Measurements from ENCODE around the gene SLC25A21. TPM values are rescaled to one million over a fixed set of nuclear protein-coding genes. Genes with fewer than 3 reads are reported as not detected.

Gene SLC25A21
- total and polyA plus RNA-seq, 7 donors: 0.13 to 1.5 (median 1.1) TPM; not detected in 2

GRCh38 chr14:36935976-36936678 lies 236.3 kb downstream of the SLC25A21 start:
- Histone ChIP-seq H3K27me3 (no peaks in the 10 kb centered on the region), H3K27ac (no peak overlapping the region), H3K9me3 (no peaks in the 10 kb centered on the region), H3K4me3 (no peak overlapping the region), H3K4me1 (no peaks in the 10 kb centered on the region), H3K36me3 (no peaks in the 10 kb centered on the region)
- DNase-seq: no peak
- intact Hi-C loops (cut with DNase I): no loop called here
- TF ChIP-seq POLR2A (IDR thresholded peaks at IDR 0.05): no peak
- WGBS, 2 donors: 62 to 67% methylated on average over 6 of the region's 6 CpGs

- intact Hi-C loops (cut with DNase I): no loop called here
- TF ChIP-seq POLR2A (IDR thresholded peaks at IDR 0.05): no peak
- 66 to 74% methylated on average over 1 of the region's 1 CpG for WGBS, 2 donors
- no peak overlapping the region for H3K4me3 ChIP-seq
- no peak for DNase-seq
- no peaks in the 10 kb centered on the region for H3K36me3 ChIP-seq
- H3K27ac ChIP-seq: no peak overlapping the region
- H3K4me1 ChIP-seq: no peaks in the 10 kb centered on the region
- no peaks in the 10 kb centered on the region for H3K9me3 ChIP-seq
- H3K27me3 ChIP-seq: no peaks in the 10 kb centered on the region
These were observed 238.1 kb downstream of the SLC25A21 start for GRCh38 chr14:36934304-36934703.

GRCh38 chr14:36931791-36932190 lies 240.6 kb downstream of the SLC25A21 start:
- H3K4me3 ChIP-seq: no peak overlapping the region
- no peak for TF ChIP-seq POLR2A (IDR thresholded peaks at IDR 0.05)
- no peak for TF ChIP-seq CTCF (IDR thresholded peaks at IDR 0.05)
- no peak for TF ChIP-seq POLR2AphosphoS5 (IDR thresholded peaks at IDR 0.05)
- TF ChIP-seq EP300 (IDR thresholded peaks at IDR 0.05): no peak
- no peaks in the 10 kb centered on the region for H3K36me3 ChIP-seq
- H3K9me3 ChIP-seq: no peaks in the 10 kb centered on the region
- no peaks in the 10 kb centered on the region for H3K27me3 ChIP-seq
- intact Hi-C loops (cut with DNase I): no loop called here
- no peak for DNase-seq
- no peaks in the 10 kb centered on the region for H3K4me1 ChIP-seq
- no peak overlapping the region for H3K27ac ChIP-seq
- whole genome bisulfite sequencing, 2 donors: 77 to 81% methylated on average over 2 of the region's 2 CpGs

GRCh38 chr14:36928432-36928831 lies 244.0 kb downstream of the SLC25A21 start:
- 71 to 87% methylated on average over 4 of the region's 4 CpGs for WGBS, 2 donors
- H3K27ac ChIP-seq: no peak overlapping the region
- TF ChIP-seq POLR2AphosphoS5 (IDR thresholded peaks at IDR 0.05) (no peak), POLR2A (IDR thresholded peaks at IDR 0.05) (no peak), EP300 (IDR thresholded peaks at IDR 0.05) (no peak), CTCF (IDR thresholded peaks at IDR 0.05) (no peak)
- H3K27me3 ChIP-seq: no peaks in the 10 kb centered on the region
- DNase-seq: no peak
- H3K36me3 ChIP-seq: no peaks in the 10 kb centered on the region
- intact Hi-C loops (cut with DNase I): no loop called here
- no peaks in the 10 kb centered on the region for H3K9me3 ChIP-seq
- no peak overlapping the region for H3K4me3 ChIP-seq
- no peaks in the 10 kb centered on the region for H3K4me1 ChIP-seq

GRCh38 chr14:36925094-36925493 lies 247.3 kb downstream of the SLC25A21 start:
- Histone ChIP-seq H3K4me1 (no peaks in the 10 kb centered on the region), H3K27ac (no peak overlapping the region), H3K9me3 (no peaks in the 10 kb centered on the region), H3K27me3 (no peaks in the 10 kb centered on the region), H3K36me3 (no peaks in the 10 kb centered on the region), H3K4me3 (no peak overlapping the region)
- DNase-seq: no peak
- TF ChIP-seq EP300 (IDR thresholded peaks at IDR 0.05) (no peak), POLR2AphosphoS5 (IDR thresholded peaks at IDR 0.05) (no peak), CTCF (IDR thresholded peaks at IDR 0.05) (no peak), POLR2A (IDR thresholded peaks at IDR 0.05) (no peak)
- intact Hi-C loops (cut with DNase I): no loop called here
- 82 to 88% methylated on average over 2 of the region's 2 CpGs for WGBS, 2 donors

- no peak overlapping the region for H3K4me3 ChIP-seq
- WGBS, 2 donors: 78 to 81% methylated on average over 2 of the region's 2 CpGs
- no peak overlapping the region for H3K27ac ChIP-seq
- TF ChIP-seq POLR2A (IDR thresholded peaks at IDR 0.05) (no peak), CTCF (IDR thresholded peaks at IDR 0.05) (no peak), POLR2AphosphoS5 (IDR thresholded peaks at IDR 0.05) (no peak), EP300 (IDR thresholded peaks at IDR 0.05) (no peak)
- intact Hi-C loops (cut with DNase I): no loop called here
- H3K27me3 ChIP-seq: no peaks in the 10 kb centered on the region
- no peak for DNase-seq
- no peaks in the 10 kb centered on the region for H3K36me3 ChIP-seq
- no peaks in the 10 kb centered on the region for H3K4me1 ChIP-seq
- H3K9me3 ChIP-seq: no peaks in the 10 kb centered on the region
These were observed 255.7 kb downstream of the SLC25A21 start for GRCh38 chr14:36916668-36917067.
